HPDE6-E6E7 (cell line): ENCODE measurements around the gene RBKS.

ENCODE experiments used
- DNase-seq: peaks from one replicate; pipeline ENCODE4 v3.0.0; 2011; ENCODE audit warnings: missing footprints; ENCODE audit errors: extremely low spot score

RBKS gene

DNA sequence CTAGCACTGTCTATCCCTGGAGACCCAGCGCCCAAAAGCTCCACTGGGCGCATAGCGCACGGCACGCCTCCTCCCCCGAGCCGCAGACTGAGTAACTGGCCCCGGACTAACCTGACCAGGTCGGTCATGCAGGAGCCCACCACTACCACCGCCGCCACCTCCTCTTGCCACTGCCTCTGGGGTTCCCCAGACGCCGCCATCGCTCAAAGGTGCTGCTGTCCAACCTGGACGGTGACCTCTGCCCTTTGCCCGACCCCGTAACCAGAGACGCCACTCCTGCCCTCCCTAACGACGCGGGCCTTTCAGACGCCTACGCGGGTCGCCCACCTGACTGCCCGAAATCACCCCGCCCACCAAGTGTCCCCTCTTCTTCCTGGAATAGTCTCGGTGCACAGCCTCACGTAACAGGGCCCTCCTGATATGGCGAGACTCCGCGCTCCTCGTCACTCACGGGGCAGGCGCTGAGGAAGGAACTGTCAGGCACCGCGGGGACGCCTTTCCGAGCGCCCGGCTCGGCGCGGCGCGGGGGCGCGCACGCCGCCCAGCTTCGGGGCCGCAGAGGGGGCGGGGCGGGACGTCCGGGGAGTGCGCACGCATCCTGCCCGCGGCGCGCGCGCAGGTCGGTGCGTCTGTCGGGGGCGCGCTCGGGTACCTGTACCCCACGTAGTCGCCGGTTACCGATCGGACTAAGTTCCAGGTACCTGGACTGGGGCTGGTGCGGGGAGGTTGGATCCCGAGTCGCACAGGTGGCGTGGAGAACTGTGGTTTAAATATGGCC, at the start of gene RBKS, which contains the start of gene BABAM2:
Gene RBKS (minus strand): TSS at position 242 of the 778 bp plus-strand sequence. CDS start 42 bp downstream, at position 200.
Gene BABAM2 (plus strand): TSS at position 584 of the 778 bp plus-strand sequence. CDS start 3,828 bp downstream, outside the sequence.
- peak; percentile 76 for DNase-seq

DNA sequence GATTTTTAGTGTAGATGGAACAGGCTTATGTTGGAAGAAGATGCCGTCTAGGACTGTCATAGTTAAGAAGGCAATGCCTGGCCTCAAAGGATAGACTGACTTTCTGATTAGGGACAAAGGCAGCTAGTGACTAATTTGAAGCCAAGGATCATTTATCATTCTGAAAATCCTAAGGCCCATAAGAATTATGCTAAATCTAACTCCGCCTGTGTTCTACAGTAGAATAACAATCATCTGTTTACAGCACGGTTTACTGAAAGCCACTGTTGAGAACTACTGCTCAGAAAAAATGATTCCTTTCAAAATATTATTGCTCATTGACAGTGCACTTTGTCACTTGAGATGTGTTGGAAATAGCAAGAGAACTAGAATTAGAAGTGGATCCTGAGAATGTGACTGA, 44.8 kb upstream of the RBKS start:
- no peak for DNase-seq

DNA sequence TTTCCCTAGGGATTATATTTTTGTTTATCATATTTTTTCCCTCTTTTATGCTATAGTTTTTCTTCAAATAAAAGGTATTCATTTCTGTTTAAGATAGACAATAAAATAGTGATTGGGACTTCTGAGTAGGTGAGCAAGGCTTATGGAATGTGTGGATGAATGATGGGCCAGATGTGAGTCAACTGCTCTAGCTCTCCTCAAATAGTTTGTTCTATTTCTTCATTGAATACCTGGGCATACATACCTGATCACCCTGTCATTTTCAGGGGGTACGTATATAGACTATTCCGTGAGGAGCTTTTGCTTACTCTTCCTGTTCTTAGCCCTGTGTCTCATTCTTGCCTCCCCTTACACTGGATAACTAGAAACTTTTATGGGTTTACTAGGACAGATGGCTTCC, 42.2 kb upstream of the RBKS start:
- peak; percentile 69 for DNase-seq

DNA sequence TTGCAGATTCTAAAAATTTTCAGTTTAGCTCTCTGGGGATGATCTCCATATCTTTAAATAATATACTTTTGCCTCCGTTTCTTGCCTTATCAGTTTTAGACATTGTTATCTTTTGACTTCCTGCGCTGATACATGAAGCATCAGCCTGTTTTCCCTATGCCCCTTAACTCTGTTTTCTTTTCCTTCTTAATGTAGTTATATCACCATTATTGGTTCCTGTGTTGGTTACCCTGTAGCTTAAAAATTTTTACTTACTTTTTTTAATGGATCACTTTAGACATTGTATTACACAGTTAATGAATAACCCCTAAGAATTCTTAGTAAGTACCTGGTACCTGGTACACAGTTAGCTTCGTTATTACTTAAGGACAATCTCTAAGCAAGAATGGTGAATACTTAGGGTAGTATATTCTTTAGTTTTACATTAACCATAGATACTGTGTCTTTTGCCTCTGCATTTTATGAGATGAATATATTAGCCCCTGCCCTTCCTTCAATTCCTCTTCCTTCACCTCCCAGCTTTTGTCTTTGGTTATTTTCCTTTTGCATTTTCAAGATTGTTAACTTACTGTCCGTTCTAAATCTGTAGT, 41.3 kb upstream of the RBKS start:
- no peak for DNase-seq

DNA sequence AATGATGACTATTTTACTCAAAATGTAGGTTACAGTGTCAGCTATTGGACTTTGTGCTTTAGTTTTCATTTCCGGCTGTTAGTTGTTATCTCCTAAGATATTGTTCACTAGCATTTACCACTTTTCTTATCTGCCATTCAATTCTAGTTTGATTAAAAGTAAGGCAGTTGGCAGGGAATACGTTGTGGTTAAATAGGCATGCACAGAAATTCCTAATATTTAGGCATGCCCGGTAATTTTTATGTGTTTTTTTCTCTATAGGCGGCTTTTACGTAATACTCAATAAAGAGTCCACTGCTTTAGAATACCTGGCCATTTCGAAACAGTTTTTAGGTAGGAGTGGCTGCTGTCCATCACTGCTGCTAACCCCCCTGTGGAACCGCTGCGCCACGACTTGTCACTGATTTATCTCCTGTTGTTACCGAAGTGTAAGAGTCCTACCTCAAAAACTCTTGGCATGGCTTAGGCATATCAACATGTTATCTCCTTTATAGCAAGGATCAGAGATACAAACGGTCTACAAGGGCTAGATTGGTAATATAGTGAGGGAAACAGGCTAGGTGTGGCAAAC, 39.8 kb upstream of the RBKS start:
- DNase-seq = no peak

DNA sequence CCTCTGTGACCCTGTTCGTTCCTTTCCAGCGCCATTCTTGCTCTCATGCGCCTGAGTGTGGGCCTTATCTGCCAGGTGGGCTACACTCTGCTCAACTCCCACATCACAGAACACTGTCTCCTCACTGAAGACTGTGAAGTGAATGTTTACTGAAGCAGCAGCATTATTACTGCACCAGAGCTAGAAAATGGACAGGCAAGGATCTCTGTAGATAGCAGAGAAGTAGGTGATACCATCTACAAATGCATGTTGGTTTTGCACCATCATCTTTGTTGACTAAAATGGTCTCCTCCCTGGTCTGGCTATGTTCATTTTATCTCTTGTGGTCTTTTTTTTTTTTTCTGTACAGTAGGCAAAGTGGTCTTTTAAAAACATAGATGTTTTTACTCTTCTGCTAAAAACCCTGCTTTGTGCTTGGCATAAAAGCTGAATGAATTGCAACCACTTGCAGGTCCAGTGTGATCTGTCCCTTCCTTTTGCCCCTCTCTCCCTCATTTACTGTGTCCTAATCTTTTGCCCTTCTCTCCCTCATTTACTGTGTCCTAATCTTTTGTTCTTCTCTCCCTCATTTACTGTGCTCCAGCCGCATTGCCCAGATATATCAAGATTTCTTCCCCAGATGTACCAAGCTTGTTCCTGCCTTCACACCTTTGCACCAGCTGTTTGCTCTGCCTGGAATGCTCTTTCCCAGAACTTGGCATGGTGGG, 35.7 kb upstream of the RBKS start:
- no peak for DNase-seq

DNA sequence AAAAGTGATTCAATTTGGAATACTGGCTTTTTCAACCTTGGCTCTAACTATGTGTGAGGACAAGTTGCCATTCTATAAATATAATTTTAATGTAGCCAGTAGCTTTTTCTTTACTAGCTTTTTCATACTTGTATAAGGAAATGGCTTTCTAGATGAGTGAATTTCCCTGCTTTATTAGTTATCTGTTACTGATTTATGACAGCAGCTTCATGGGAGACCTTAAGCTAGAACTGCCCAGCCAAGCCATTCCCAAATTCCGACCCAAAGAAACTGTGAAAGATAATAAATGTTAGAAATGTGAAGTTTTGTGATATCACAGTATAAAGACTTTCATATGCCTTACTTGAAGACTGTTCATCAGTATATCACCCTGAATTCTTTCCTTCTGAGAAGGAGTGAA, 32.7 kb upstream of the RBKS start:
- no peak for DNase-seq

DNA sequence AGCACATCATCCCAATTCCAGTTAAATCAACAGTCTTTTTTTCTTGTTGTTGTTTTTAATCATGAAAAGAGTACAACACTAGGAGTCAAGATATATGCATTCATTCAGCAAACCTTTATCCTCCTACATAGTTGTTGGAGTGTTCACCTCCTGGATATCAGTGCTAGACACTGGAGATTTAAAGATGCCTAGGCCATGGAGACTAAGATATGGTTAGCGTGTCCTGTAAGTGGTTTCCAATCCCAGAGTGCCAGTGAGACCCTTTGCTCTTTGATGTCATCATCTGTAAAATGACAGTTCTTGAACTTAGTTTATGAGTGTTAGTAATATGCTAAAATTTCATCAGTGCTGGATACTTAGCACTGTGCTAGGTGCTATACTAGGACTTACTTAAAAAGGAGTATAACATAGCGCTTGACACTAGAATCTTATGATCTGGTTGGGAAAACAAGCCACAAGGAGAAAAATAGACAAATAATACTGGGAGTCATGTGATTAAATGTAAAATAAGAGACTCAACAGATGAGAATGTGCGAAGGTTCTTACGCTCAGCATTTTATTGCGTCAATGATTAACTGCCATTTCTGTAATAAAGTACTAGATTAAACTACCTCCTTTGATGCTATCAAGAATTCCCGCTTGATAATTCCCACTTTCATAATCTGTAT, 31.8 kb upstream of the RBKS start:
- no peak for DNase-seq

DNA sequence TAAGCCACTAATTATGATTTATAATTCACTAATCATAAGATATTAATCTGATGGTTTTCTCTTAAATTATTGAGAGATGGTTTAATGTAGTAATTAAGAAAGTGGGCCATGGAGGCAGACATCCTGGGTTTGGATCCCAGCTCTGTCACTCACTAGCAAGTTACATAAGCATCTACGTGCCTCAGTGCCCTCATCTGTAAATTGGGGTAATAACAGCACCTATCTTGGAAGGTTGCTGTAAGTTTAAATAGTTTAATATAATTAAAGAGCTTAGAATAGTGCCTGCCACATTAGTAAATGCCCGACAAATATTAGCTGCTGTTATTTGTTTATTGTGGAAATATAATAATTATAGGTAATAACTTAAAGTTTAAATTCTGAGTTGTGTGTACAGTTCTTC, 31.2 kb upstream of the RBKS start:
- DNase-seq = no peak

DNA sequence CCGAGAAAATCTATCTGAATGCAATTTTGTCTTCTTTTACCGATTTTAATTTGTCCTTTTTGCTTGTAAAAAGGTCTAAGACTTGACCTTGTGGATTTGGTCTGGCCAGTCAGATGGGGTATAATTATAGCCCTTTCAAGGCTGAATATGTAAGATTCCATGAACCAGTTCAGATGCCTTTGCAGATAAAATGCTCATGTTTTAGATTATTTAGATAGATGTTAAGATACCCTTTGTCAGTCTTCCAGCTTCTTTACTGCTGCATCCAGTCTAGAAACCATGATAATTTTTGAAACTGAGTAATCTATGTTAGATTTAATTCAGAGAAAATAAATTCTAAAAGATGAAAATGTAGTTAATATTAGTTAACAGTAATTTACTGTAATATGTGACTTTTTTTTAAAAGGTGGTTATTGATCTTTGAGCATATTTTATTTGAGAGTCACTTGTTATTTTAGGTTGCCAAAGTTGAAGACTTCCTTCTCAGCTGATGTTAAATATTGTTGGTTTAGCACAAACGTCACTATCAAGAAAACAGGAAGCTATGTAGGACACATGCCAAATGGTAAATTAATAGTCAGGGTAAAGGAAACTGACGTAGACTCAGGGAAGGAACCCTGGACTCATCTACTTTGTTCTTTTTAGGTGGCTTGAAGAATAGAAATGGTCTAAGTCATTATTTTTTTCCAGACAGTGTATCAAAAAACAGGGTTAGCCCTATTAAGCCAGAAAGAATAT, 30.1 kb upstream of the RBKS start:
- DNase-seq = no peak

DNA sequence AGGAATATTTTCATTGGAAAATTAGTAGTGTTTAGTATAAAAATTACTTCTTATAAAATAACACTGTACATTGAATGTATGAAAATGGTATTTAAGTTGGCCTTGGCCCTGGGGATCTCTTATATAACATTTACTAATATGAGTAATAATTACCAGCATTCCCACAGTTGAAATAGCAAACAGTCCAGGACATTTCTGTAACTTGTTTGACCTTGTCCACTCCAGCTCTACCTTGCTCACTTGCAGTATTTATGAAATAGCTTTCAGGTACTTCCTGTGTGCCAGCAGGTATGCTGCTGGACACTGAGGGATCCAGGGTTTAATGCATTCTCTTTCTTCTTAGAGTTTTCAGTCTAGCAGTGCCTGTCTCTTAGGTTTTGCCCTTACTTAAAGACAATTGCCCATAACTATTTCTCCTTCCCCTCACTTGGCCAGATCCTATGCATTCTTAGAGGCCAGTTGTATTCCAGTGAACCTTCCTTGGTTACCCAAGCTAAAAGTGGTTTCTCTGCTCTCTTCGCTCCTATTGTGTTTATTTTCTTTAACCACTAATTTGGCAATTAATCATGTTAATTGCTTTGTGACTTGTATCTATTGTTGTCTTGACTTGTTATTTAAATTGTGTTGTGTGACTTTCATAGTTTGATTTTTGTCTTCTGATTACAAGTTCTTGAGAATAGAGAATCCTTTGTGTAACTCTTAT, 26.3 kb upstream of the RBKS start:
- no peak for DNase-seq

DNA sequence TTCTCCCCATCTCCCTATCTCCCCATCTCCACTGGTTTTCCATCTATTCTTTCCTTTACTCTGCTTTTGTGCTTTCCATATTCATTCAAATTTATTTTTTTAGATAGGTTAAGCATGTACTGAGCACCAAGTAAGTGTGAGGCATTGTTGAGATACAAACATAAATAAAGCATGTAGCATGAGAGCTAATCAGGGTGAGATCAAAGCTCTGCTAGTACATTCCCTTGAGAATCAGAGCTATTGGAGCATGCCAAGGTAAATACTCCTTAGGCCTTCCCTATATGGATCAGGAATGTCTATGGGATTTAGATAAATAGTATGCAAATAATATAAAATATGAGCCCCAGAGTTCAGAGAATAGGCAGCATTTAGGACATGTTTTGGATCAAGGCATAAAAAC, 25.7 kb upstream of the RBKS start:
- no peak for DNase-seq

DNA sequence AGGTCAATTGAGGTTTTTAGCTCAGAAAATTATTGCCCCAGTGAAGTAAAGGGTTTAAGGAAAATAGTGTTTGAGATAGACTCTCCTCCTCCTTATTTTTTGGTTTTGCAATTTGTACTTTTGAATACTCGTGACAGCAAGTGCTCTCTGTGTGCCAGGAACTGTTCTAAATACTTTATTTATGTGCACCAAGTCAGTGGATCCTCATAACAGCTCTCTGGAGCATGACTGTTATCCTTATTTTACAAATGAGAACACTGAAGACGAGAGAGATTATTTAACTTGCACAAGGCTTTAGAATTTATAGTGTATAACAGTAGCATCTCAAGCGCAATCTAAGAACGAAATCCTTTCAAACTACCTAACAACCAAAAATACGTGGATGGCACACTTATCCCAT, 25.0 kb upstream of the RBKS start:
- no peak for DNase-seq

DNA sequence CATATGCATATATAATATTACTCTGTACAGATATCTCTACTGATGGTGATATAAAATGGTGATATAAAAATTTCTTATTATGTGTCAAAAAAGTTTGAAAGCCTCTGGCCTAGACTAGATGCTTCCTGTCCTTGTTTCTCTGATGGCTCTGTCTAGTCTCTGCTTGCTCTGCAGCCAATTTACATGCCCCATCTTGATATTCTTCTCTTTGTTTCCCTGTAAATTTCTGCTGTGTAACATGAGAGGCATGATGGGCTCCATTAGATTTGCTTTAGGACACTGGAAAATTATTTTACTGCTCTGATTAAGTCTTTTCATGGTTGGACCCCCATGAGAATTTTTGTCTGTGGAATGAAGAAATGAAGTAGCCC, 24.6 kb upstream of the RBKS start:
- no peak for DNase-seq

DNA sequence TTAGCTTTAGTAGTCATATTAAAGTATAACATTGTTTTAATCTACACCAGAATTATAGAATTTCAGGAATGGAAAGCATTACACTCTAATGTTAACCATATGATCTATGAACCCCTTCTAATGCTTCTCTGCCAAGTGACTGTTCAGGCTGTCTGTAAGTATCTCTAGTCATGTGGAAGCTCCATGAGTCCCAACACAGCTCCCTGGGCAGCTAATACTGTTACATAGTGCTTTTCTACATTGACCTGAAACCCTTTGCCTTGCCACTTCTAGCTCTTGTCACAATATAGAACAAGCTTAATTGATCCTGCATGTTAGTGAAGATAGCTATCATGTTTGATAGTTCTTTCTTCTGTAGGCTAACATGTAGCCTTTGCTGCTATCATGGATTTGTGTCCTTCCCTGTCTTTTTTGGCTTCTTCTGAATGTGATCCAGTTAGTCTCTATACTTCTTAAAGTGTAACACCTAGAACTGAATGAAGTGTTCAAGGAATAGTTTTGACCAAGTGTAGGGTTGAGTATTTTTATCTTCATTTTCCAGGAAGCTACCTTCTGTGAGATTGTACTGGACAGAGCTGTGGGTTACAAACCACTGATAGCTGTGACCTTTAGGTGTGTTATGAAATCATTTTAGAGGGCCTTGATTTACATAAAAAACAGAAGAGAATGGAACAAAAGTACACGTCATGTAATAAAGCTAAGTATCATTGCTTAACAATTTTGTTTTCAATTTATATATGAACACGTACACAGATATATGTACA, 24.0 kb upstream of the RBKS start:
- DNase-seq = no peak

DNA sequence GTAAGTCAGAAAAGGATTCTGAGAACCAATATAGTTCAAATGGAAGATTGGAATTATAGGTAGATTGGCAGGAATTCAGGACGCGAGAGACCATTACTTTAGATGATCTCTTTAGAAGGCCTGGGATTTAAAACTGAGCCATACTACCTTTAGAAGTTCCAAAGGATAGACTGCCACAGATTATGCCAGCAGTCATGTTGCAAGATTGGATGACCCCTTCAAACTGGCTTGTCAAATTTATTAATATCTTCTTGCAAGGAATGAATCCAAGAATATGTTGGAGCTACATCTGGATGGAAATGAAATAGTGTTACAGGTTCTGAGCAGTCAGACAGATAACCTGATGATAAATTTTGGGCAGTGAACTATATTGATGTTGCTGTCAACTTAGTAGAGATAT, 22.3 kb upstream of the RBKS start:
- DNase-seq = no peak

DNA sequence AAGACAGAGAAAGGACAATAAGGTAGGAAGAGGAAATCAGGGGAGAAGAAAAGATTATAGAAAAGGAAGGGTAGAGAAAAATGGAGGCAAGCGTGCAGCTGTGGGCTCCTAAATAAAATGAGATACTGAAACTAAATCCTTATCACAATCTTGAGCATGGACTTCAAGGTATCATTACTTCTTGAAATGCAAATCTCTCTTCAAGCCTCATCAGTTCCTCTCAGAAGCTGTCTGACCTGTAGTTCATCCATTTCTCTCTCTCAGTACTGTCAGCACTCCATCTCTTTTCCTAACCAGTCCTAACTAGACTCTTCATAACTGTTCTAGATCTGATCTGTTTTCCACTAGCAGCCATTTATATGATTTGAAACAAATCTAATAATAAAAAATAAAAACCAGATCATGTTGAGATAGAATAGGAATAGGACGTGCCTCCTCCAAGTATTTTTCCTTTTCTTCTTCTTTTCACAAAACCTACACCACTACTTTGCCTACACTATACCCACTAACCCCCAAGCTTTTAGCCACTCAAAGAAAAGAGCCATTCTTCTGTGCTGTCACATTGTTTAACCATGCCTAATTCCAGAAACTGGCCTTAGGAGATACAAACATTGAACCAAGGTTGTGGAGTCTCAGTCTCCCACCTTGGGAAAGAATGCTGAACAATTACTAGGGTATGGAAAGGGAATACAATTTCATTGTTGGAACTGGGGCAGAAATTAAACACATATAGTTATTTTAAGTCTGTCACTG, 21.4 kb upstream of the RBKS start:
- no peak for DNase-seq

DNA sequence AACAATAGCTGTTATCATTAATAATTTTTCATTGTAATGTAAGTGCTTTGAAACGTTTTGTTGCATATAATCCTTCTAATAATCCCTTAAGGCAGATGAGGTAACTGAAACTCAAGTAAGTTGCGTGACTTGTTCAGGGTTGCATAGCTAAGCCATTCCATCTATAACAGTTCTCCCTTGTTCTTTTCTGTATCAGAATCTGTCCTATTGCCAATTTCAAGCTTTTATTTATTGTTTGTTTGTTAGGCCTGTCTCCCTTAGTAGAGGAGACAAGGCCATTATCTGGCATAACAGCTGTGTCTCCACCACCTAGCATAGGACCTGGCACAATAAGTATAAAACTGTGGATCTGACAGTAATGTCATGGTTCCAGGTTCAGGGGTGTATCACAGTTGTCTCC, 19.7 kb upstream of the RBKS start:
- DNase-seq = no peak

DNA sequence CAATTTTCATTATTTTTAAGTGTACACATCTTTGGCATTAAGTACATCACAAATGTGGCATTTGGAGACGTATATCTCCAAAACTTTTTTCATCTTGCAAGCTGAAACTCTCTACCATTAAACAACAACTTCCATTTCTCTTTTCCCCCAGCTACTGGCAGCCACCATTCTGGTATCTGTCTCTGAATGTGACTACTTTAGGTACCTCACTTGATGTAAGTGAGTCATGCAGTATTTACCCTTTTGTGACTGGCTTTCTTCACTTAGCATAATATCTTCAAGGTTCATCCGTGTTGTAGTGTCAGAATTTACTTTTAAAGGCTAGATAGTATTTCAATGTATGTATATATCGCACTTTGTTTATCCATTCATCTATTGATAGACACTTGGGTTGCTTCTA, 17.4 kb upstream of the RBKS start:
- no peak for DNase-seq
